HepG2 (cell line): ENCODE data around the gene PBX1.

Experiments used
- CCAR2 ChIP-seq: fragments of 200-400 bp; formaldehyde crosslinking; optimal IDR thresholded peaks from 2 replicates; pipeline ENCODE3; 2018; ENCODE audit warnings: low read depth, mild to moderate bottlenecking, low read length, moderate library complexity
- HDAC2 ChIP-seq: sonication (generic); formaldehyde crosslinking; IDR thresholded peaks from 2 replicates; pipeline ENCODE4 v1.4.0; 2020; ENCODE audit warnings: missing genetic modification reagents
- HOXD1 ChIP-seq: sonication (generic); formaldehyde crosslinking; IDR thresholded peaks from 2 replicates; pipeline ENCODE4 v1.5.0; 2020; ENCODE audit warnings: missing genetic modification reagents
- ZNF414 ChIP-seq: sonication (generic); formaldehyde crosslinking; IDR thresholded peaks from 2 replicates; pipeline ENCODE4 v1.5.0; 2020; ENCODE audit warnings: missing genetic modification reagents

- no peak for TF ChIP-seq ZNF414
- no peak for TF ChIP-seq CCAR2
- TF ChIP-seq HDAC2 (CRISPR knock-in tag): no peak
- TF ChIP-seq HOXD1 (CRISPR knock-in tag): no peak
These were observed 114.7 kb downstream of the PBX1 start for GRCh38 chr1:164673584-164674214.
